GM12878 (cell line): Measurements from ENCODE around the gene CNTNAP2. TPM values are rescaled to one million over a fixed set of nuclear protein-coding genes. Genes with fewer than 3 reads are reported as not detected.

ENCODE experiments used
- ATAC-seq: fragments of 200-7000 bp; cut with Tn5 transposase; 3 replicates; pipeline ENCODE4 v1.9.1; 2020; ENCODE audit warnings: mild to moderate bottlenecking, moderate library complexity
- BruUV-seq: library from RNA; stranded (reverse); fragments of 400-500 nt; replicated peaks from 2 replicates; lab custom pipeline; 2021; lab: Mats Ljungman, UMichigan
- CTCF ChIA-PET: fragments of 300-600 bp; sonication (Branson Sonifier 250); formaldehyde crosslinking; extraction: SDS; loops from one replicate; lab custom pipeline; 2021; ENCODE audit warnings: inconsistent platforms; lab: Yijun Ruan, JAX
- POLR2A ChIA-PET: fragments of 350-600 bp; formaldehyde crosslinking; extraction: SDS; loops from one replicate; lab custom pipeline; 2021; ENCODE audit warnings: inconsistent platforms; lab: Charles Lee
- RAD21 ChIA-PET: fragments of 300-600 bp; sonication (Branson Sonifier 250); formaldehyde crosslinking; loops from one replicate; lab custom pipeline; 2023; ENCODE audit warnings: antibody characterized with exemption; ENCODE audit not compliant: unreplicated experiment; lab: Charles Lee
- SMC1A ChIA-PET: fragments of 300-600 bp; sonication (Branson Sonifier 250); formaldehyde crosslinking; loops from one replicate; lab custom pipeline; 2023; ENCODE audit not compliant: unreplicated experiment, uncharacterized antibody; lab: Charles Lee
- DNase-seq: peaks from one replicate; pipeline ENCODE4 v3.0.0-alpha.2; 2011; ENCODE audit warnings: low read depth, low spot score
- FAIRE-seq: peaks from 3 replicates; lab custom pipeline; 2011; peaks lifted over from hg19 to GRCh38; lab: Jason Lieb, UNC
- H2AFZ ChIP-seq: 2 replicates; pipeline ENCODE4 v1.6.0; 2011; ENCODE audit warnings: low read depth, low read length, control low read depth; ENCODE audit not compliant: control insufficient read depth
- H3K27ac ChIP-seq: 2 replicates; pipeline ENCODE4 v1.5.1; 2011; ENCODE audit warnings: control low read depth; ENCODE audit not compliant: control insufficient read depth, insufficient read depth
- H3K27me3 ChIP-seq, 2 experiments: replicated peaks in 1 of 2; 2 replicates each; pipeline versions ENCODE4 v1.6.0 to v1.6.1; 2011; ENCODE audit warnings: low read length in 1 of 2; ENCODE audit not compliant: control insufficient read depth in 2 of 2, insufficient read depth in 2 of 2
- H3K36me3 ChIP-seq, 2 experiments: 2 replicates each; pipeline ENCODE4 v1.5.1; 2011; ENCODE audit warnings: low read length in 1 of 2; ENCODE audit not compliant: control insufficient read depth in 2 of 2, insufficient read depth in 2 of 2
- H3K4me1 ChIP-seq: 2 replicates; pipeline ENCODE4 v1.6.1; 2011; ENCODE audit warnings: mild to moderate bottlenecking, low read length, moderate library complexity, mixed read lengths; ENCODE audit not compliant: control insufficient read depth, insufficient read depth
- H3K4me2 ChIP-seq: 2 replicates; pipeline ENCODE4 v1.6.0; 2011; ENCODE audit warnings: control low read depth; ENCODE audit not compliant: control insufficient read depth, insufficient read depth
- H3K4me3 ChIP-seq: fragments of 200-600 bp; sonication (generic); 2 replicates; pipeline ENCODE4 v1.5.1; 2016
- H3K79me2 ChIP-seq: 2 replicates; pipeline ENCODE4 v1.6.0; 2011; ENCODE audit warnings: low read length; ENCODE audit not compliant: control insufficient read depth, insufficient read depth
- H3K9ac ChIP-seq: 2 replicates; pipeline ENCODE4 v1.8.0; 2011; ENCODE audit warnings: low read length, control low read depth, mixed read lengths; ENCODE audit not compliant: control insufficient read depth, insufficient read depth
- H3K9me3 ChIP-seq: replicated peaks from 3 replicates; pipeline ENCODE4 v1.5.1; 2011; ENCODE audit warnings: mild to moderate bottlenecking, low read length; ENCODE audit not compliant: control insufficient read depth, insufficient read depth
- H4K20me1 ChIP-seq: 2 replicates; pipeline ENCODE4 v1.6.0; 2011; ENCODE audit not compliant: control insufficient read depth, insufficient read depth
- NFYA ChIP-seq: IDR thresholded peaks from 2 replicates; pipeline ENCODE4 v1.6.1; 2011; ENCODE audit warnings: low read depth, mild to moderate bottlenecking, low read length, improper control_type of control experiment, borderline replicate concordance
- PML ChIP-seq: IDR thresholded peaks from 2 replicates; pipeline ENCODE4 v1.6.1; 2012; ENCODE audit warnings: low read length, inconsistent platforms
- POLR2A ChIP-seq: IDR thresholded peaks from 2 replicates; pipeline ENCODE4 v1.6.1; 2011; ENCODE audit warnings: low read depth, mild to moderate bottlenecking, low read length
- RFX5 ChIP-seq: IDR thresholded peaks from 2 replicates; pipeline ENCODE4 v1.6.1; 2011; ENCODE audit warnings: low read depth, low read length, improper control_type of control experiment
- TAF1 ChIP-seq: IDR thresholded peaks from 2 replicates; pipeline ENCODE4 v1.6.1; 2011; ENCODE audit warnings: mild to moderate bottlenecking, low read depth, low read length, borderline replicate concordance
- WGBS: methylation state at CpG from one replicate; pipeline ENCODE4 v1.1.6; 2016; ENCODE audit warnings: low lambda C conversion rate; ENCODE audit not compliant: insufficient replicate concordance, insufficient coverage; ENCODE audit errors: missing lambda C conversion rate; 5-methylcytosine and 5-hydroxymethylcytosine counted together
- in situ Hi-C: fragments of 300-500 bp; cut with MboI; formaldehyde crosslinking; loops from 9 replicates; pipeline ENCODE4 v1.14.3; 2018; ENCODE audit warnings: mixed read lengths
- intact Hi-C: fragments of 100-400 bp; cut with micrococcal nuclease; formaldehyde crosslinking; loops from one replicate; pipeline ENCODE4 v1.14.2; 2022; ENCODE audit not compliant: unreplicated experiment
- polyA plus RNA-seq, 11 experiments: library from polyadenylated mRNA; depleted of rRNA in 4 of 11; unstranded in 6 of 11; stranded (reverse) in 5 of 11; fragments of >200 nt; fragmentation: Nextera tagmentation in 4 of 11; fragmentation: Illumina TruSeq in 1 of 11; extraction: Ambion mirVana in 4 of 11; extraction: Trizol in 1 of 11; gene quantifications; 1 replicate in 1 of 11; 2 replicates in 10 of 11; pipeline versions ENCODE4 v1.2.1 to v1.2.3, GENCODE V29; 2011 to 2016; ENCODE audit warnings: inconsistent platforms in 2 of 11, missing spikeins in 2 of 11, low read depth in 1 of 11
- total RNA-seq, 4 experiments: library from RNA; depleted of rRNA in 3 of 4; stranded (reverse); fragments of >200 nt in 3 of 4; fragmentation: Illumina TruSeq in 1 of 4; extraction: Trizol in 1 of 4; gene quantifications; 2 replicates each; pipeline versions ENCODE4 v1.2.1 to v1.2.3, GENCODE V29; 2013 to 2021
- TF ChIP-seq, protein P1 (sequence below): IDR thresholded peaks from 2 replicates; pipeline ENCODE4 v1.6.1; 2012; ENCODE audit warnings: low read length, inconsistent platforms
- TF ChIP-seq, protein P2 (sequence below): IDR thresholded peaks from 2 replicates; pipeline ENCODE4 v1.6.1; 2011; ENCODE audit warnings: borderline replicate concordance, low read depth, mild to moderate bottlenecking, moderate library complexity, mixed read lengths, low read length; ENCODE audit not compliant: insufficient read depth; ENCODE audit errors: extremely low read length
- TF ChIP-seq, protein P3 (sequence below): fragments of 450-650 bp; IDR thresholded peaks from 2 replicates; pipeline ENCODE4 v1.6.1; 2016; ENCODE audit warnings: mild to moderate bottlenecking, moderate library complexity, borderline replicate concordance
- TF ChIP-seq, protein P4 (sequence below): fragments of 450-650 bp; IDR thresholded peaks from 2 replicates; pipeline ENCODE4 v1.6.1; 2016; ENCODE audit warnings: mild to moderate bottlenecking

CNTNAP2 gene
- total and polyA plus RNA-seq, 10 of the 15 experiments (the other 5 are each of a cell fraction or from before 2014, with no cell fraction given): 0.03 to 0.08 (median 0.03) TPM; not detected in 7

DNA sequence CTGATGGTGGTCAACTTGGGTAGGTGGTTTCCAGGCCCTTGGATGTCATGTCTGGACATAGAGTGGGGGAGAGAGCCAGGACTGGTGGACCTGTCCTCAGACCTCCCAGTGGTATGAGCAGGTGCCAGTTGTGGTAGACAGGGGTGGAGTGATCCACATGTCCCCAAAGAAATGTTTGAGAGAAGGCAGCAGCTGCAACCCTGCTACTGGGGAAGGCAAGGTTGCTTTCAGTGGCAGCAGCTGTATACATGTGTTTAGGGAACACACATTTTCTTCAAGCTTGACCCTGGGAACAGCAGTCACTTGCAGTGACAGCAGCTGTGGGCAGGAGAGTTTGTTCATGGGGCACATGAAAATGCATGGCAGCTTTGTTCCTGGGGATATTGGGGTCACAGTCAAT is 1591.3 kb downstream of the CNTNAP2 start:
- FAIRE-seq (no peak), DNase-seq (no peak), ATAC-seq (no peak)
- SMC1A ChIA-PET: no interaction called here
- Histone ChIP-seq H3K79me2 (no peaks in the 10 kb centered on the region), H3K27me3 (no peaks in the 10 kb centered on the region), H4K20me1 (no peaks in the 10 kb centered on the region), H3K9ac (no peak overlapping the region), H3K9me3 (no peaks in the 10 kb centered on the region), H2AFZ (no peak overlapping the region), H3K4me2 (no peak overlapping the region), H3K27ac (no peak overlapping the region), H3K36me3 (no peaks in the 10 kb centered on the region), H3K4me1 (no peaks in the 10 kb centered on the region), H3K4me3 (no peak overlapping the region)
- RAD21 ChIA-PET: no interaction called here
- intact Hi-C loops: no loop called here
- CTCF ChIA-PET: interaction anchor here (1.7 kb wide), 1 partner anchor 8 kb away, joined by 4 read pairs; no protein-coding TSS in a partner anchor
- no TSS peak for BruUV-seq
- in situ Hi-C loops: no loop called here
- TF ChIP-seq POLR2A: no peak
- TF ChIP-seq, protein P1, sequence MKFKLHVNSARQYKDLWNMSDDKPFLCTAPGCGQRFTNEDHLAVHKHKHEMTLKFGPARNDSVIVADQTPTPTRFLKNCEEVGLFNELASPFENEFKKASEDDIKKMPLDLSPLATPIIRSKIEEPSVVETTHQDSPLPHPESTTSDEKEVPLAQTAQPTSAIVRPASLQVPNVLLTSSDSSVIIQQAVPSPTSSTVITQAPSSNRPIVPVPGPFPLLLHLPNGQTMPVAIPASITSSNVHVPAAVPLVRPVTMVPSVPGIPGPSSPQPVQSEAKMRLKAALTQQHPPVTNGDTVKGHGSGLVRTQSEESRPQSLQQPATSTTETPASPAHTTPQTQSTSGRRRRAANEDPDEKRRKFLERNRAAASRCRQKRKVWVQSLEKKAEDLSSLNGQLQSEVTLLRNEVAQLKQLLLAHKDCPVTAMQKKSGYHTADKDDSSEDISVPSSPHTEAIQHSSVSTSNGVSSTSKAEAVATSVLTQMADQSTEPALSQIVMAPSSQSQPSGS: no peak
- TF ChIP-seq, protein P2, sequence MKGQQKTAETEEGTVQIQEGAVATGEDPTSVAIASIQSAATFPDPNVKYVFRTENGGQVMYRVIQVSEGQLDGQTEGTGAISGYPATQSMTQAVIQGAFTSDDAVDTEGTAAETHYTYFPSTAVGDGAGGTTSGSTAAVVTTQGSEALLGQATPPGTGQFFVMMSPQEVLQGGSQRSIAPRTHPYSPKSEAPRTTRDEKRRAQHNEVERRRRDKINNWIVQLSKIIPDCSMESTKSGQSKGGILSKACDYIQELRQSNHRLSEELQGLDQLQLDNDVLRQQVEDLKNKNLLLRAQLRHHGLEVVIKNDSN: no peak
- no peak for TF ChIP-seq NFYA
- no peak for TF ChIP-seq PML
- POLR2A ChIA-PET: no interaction called here

DNA sequence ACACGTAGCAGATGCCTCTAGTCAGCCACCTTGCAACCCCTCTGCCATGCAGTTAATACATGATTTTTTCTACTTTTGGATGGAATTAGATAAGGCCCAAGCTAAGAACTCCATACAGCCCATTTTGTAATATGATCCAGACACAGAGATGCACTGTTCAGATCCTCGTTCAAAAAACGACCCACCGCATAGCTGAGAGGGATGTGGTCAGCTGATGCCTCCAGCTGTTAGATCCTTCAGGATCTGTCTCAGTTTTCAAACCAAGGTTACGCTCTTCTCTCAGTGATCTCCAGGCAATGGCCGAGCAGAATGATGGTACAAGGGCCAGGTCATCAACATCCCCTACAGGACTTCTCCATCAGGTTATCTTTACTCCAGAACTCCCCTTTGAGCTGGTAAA is 1592.3 kb downstream of the CNTNAP2 start:
- H3K4me2 ChIP-seq: no peak overlapping the region
- no peak overlapping the region for H2AFZ ChIP-seq
- no peaks in the 10 kb centered on the region for H3K36me3 ChIP-seq
- H3K27me3 ChIP-seq: no peaks in the 10 kb centered on the region
- FAIRE-seq (no peak), DNase-seq (no peak), ATAC-seq (no peak)
- ChIA-PET CTCF (no interaction called here), RAD21 (no interaction called here), POLR2A (no interaction called here), SMC1A (interaction anchor here (0.6 to 0.8 kb wide), 2 partner anchors 158 to 162 kb away, joined by 3 read pairs; no protein-coding TSS in a partner anchor)
- in situ Hi-C loops (no loop called here), intact Hi-C loops (no loop called here)
- no peak overlapping the region for H3K4me3 ChIP-seq
- WGBS: 17% methylated on average over 6 of the region's 6 CpGs
- H3K9me3 ChIP-seq: no peaks in the 10 kb centered on the region
- no TSS peak for BruUV-seq
- no peaks in the 10 kb centered on the region for H3K4me1 ChIP-seq
- no peak overlapping the region for H3K9ac ChIP-seq
- no peaks in the 10 kb centered on the region for H3K79me2 ChIP-seq
- no peaks in the 10 kb centered on the region for H4K20me1 ChIP-seq
- no peak overlapping the region for H3K27ac ChIP-seq
- TF ChIP-seq, protein P3, sequence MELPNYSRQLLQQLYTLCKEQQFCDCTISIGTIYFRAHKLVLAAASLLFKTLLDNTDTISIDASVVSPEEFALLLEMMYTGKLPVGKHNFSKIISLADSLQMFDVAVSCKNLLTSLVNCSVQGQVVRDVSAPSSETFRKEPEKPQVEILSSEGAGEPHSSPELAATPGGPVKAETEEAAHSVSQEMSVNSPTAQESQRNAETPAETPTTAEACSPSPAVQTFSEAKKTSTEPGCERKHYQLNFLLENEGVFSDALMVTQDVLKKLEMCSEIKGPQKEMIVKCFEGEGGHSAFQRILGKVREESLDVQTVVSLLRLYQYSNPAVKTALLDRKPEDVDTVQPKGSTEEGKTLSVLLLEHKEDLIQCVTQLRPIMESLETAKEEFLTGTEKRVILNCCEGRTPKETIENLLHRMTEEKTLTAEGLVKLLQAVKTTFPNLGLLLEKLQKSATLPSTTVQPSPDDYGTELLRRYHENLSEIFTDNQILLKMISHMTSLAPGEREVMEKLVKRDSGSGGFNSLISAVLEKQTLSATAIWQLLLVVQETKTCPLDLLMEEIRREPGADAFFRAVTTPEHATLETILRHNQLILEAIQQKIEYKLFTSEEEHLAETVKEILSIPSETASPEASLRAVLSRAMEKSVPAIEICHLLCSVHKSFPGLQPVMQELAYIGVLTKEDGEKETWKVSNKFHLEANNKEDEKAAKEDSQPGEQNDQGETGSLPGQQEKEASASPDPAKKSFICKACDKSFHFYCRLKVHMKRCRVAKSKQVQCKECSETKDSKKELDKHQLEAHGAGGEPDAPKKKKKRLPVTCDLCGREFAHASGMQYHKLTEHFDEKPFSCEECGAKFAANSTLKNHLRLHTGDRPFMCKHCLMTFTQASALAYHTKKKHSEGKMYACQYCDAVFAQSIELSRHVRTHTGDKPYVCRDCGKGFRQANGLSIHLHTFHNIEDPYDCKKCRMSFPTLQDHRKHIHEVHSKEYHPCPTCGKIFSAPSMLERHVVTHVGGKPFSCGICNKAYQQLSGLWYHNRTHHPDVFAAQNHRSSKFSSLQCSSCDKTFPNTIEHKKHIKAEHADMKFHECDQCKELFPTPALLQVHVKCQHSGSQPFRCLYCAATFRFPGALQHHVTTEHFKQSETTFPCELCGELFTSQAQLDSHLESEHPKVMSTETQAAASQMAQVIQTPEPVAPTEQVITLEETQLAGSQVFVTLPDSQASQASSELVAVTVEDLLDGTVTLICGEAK: no peak
- TF ChIP-seq, protein P4, sequence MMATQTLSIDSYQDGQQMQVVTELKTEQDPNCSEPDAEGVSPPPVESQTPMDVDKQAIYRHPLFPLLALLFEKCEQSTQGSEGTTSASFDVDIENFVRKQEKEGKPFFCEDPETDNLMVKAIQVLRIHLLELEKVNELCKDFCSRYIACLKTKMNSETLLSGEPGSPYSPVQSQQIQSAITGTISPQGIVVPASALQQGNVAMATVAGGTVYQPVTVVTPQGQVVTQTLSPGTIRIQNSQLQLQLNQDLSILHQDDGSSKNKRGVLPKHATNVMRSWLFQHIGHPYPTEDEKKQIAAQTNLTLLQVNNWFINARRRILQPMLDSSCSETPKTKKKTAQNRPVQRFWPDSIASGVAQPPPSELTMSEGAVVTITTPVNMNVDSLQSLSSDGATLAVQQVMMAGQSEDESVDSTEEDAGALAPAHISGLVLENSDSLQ: no peak
- TF ChIP-seq RFX5 (no peak), TAF1 (no peak)
